Esophagus squamous epithelium (tissue), 4 donors: ENCODE measurements around the gene RTF1.

Source experiments
- CTCF ChIP-seq, 6 experiments: fragments of 450-650 bp in 4 of 6; fragments of 200-600 bp in 2 of 6; sonication (generic) in 2 of 6; IDR thresholded peaks; one replicate each; pipeline ENCODE4 v1.5.1; 2016 to 2019; ENCODE audit warnings: antibody characterized with exemption in 6 of 6, mild to moderate bottlenecking in 4 of 6, moderate library complexity in 4 of 6
- POLR2A ChIP-seq, 4 donors: fragments of 450-650 bp; IDR thresholded peaks; one replicate each; pipeline ENCODE4 v1.6.1; 2017; ENCODE audit warnings: antibody characterized with exemption in 4 of 4, mild to moderate bottlenecking in 4 of 4, moderate library complexity in 3 of 4

DNA sequence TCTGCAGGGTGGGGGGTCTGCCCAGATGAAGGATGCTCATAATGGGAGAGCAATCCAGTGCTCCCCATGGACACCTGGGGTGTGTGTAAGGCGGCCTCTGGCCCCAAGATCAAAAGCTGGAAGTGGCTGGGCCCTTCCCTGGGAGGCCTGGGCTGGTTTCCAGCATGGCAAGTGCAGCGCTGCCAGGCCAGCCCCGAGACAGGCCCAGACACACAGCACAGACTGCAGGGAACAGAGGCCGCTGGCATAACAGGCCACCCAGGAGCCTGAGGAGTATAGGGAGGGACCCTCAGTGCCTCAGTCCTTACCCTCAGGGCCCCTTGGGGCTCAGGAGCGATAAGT is 86.7 kb downstream of the RTF1 start:
- no peak for TF ChIP-seq CTCF (IDR thresholded peaks at IDR 0.05)
- no peak for TF ChIP-seq POLR2A (IDR thresholded peaks at IDR 0.05)
